Sigmoid colon (tissue), 4 donors: Measurements from ENCODE around the gene GNG13.

Experiments
- CTCF ChIP-seq, 4 experiments: fragments of 450-650 bp in 3 of 4; fragments of 200-600 bp in 1 of 4; IDR thresholded peaks; one replicate each; pipeline ENCODE4 v1.5.1; 2016 to 2019; ENCODE audit warnings: antibody characterized with exemption in 4 of 4, mild to moderate bottlenecking in 3 of 4, moderate library complexity in 2 of 4
- EP300 ChIP-seq, 4 donors: sonication (generic); formaldehyde crosslinking; IDR thresholded peaks; one replicate each; pipeline ENCODE4 v1.6.1; 2017; ENCODE audit warnings: antibody characterized with exemption in 4 of 4
- POLR2A ChIP-seq, 2 donors: fragments of 450-650 bp; IDR thresholded peaks; one replicate each; pipeline ENCODE4 v1.6.1; 2016; ENCODE audit warnings: antibody characterized with exemption in 2 of 2, mild to moderate bottlenecking in 2 of 2, moderate library complexity in 2 of 2
- POLR2AphosphoS5 ChIP-seq, 4 donors: sonication (generic); formaldehyde crosslinking; IDR thresholded peaks; one replicate each; pipeline ENCODE4 v1.6.1; 2017; ENCODE audit warnings: antibody characterized with exemption in 4 of 4

- TF ChIP-seq POLR2AphosphoS5 (IDR thresholded peaks at IDR 0.05) = peak; percentile 66 to 79 (median 78)
- peak in 1 of 2 donors; percentile 50 for TF ChIP-seq POLR2A (IDR thresholded peaks at IDR 0.05)
- TF ChIP-seq EP300 (IDR thresholded peaks at IDR 0.05) = no peak
- no peak for TF ChIP-seq CTCF (IDR thresholded peaks at IDR 0.05)
These were observed 7.0 kb upstream of the GNG13 start for GRCh38 chr16:807347-808084.
